ENCODE measurements around the gene DYNLRB1. TPM values are rescaled to one million over a fixed set of nuclear protein-coding genes. Genes with fewer than 3 reads are reported as not detected.
A peak's percentile ranks its signal among the peaks of the same experiment; 100 is the strongest.

DYNLRB1 gene
- total RNA-seq, 2 experiments from 2014 or later: 91.2 to 96.8 TPM

DNA sequence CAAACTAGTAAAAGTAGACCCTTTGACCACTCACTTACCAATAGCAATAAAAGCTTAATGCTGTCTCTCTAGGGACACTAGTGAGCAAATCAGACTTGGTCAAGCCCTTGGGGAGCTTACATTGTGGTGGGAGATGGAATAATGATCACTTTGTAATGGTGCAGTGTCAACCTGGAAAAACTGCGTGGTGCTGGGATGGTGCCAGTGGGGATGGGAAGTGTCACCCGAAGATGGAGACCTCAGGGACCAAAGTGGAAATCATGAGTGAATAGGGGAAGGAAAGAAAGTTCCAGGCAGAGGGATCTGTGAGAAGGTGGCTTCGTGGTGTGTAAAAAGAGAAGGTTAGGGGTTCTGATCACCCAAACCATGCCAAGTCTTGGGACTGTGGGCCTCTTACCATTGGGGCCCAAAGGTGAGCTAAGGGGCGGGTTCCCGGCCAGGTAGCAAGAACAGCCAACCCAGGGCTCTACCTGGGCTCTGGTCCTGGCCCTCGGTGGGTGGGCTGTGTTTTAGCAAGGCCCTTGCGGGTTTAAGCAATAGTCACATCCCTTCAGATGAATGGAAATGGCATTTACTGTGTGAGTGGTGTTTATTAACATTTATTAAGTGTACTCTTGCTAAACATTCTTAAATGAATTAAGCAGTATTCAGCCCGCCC is 15.5 kb downstream of the DYNLRB1 start:
- DNase-seq: no peak
- ATAC-seq (ENCODE audit: low read depth): no peak
- Mint-ChIP-seq H3K27ac (no peak overlapping the region), H3K4me3 (no peak overlapping the region), H3K4me1 (peaks cover 1% of the 10 kb centered on the region), H3K9me3 (no peaks in the 10 kb centered on the region), H3K27me3 (no peaks in the 10 kb centered on the region), H3K36me3 (peaks cover 7% of the 10 kb centered on the region)
- POLR2A ChIA-PET: interaction anchor here (0.9 to 2.0 kb wide), 3 partner anchors 13 to 219 kb away, joined by 4 to 9 read pairs (median 4); partner anchors contain the start of gene DYNLRB1

DNA sequence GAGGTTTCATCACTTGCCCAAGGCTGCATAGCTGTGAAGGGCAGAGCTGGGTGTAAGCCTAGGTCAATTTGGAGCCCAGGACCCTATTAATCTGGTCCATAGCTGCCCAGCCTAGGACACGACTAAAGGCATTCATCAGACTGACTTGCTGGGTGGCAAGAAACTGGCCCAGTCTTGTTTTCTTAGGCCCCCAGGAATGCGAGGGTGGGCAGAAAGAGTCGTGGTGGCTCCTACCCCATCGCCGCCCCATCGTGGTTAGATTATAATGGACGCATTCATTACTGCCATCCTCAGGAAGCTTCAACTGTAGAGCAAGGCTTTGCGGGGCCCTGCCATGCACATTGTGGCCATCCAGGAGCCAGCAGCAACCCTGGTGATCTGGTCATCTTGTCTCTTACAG is 16.1 kb downstream of the DYNLRB1 start:
- H3K27ac Mint-ChIP-seq: no peak overlapping the region
- H3K36me3 Mint-ChIP-seq: peaks cover 5% of the 10 kb centered on the region
- H3K27me3 Mint-ChIP-seq: no peaks in the 10 kb centered on the region
- no peak for DNase-seq
- POLR2A ChIA-PET: no interaction called here
- H3K4me1 Mint-ChIP-seq: peaks cover 1% of the 10 kb centered on the region
- H3K4me3 Mint-ChIP-seq: no peak overlapping the region
- H3K9me3 Mint-ChIP-seq: no peaks in the 10 kb centered on the region
- no peak for ATAC-seq (ENCODE audit: low read depth)

DNA sequence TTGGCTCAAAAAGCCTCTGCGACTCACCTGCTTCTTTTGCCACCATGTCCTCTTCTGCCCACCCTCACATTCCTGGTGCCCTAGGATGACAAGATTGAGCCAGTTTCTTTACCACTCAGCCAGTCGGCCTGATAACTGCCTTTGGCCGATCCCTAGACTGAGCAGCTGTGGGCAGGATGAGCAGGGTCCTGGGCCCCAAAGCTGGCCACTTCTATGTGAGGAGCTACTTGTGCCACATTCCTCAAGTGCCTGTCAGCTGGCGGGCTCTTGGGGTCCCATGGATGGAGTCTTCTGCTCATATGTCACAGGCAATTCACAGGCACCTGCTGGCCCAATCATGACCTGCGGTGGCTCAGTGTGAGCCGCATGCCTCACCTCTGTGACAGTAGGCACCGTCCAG is 16.5 kb downstream of the DYNLRB1 start:
- no peak overlapping the region for H3K4me3 Mint-ChIP-seq
- H3K27me3 Mint-ChIP-seq: no peaks in the 10 kb centered on the region
- POLR2A ChIA-PET: no interaction called here
- peaks cover 5% of the 10 kb centered on the region for H3K36me3 Mint-ChIP-seq
- DNase-seq: no peak
- ATAC-seq (ENCODE audit: low read depth): no peak
- H3K4me1 Mint-ChIP-seq: peaks cover 1% of the 10 kb centered on the region
- no peaks in the 10 kb centered on the region for H3K9me3 Mint-ChIP-seq
- no peak overlapping the region for H3K27ac Mint-ChIP-seq

DNA sequence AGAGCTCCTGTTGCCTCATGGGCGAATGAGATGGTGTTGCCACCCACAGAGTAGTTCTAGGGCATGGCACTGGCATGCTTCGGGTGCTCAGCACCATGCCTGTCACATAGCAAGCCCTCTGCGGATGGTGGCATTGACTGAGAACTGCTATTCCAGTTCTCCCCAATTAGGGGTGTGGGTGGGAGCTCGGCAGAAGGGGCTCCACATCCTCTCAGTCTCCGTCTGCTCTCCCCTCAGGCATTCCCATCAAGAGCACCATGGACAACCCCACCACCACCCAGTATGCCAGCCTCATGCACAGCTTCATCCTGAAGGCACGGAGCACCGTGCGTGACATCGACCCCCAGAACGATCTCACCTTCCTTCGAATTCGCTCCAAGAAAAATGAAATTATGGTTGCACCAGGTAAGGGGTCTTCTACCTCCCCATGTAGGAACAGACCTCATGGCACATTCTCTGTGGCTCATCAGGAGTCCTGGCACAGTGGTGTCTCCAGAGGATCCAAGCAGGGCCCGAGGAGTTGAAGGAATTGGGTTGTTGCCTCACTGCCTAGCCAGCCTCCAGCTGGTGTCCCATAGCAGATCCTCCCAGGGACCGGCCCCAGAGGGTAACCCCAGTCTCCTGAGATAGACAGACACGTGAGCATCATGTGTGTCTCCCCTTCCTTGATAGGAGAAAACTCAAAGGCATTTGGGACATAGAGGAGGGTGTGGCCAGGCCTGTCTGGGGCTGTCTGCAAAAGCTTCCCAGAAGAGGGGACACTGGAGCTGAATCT is 18.4 kb downstream of the DYNLRB1 start:
- no peaks in the 10 kb centered on the region for H3K9me3 Mint-ChIP-seq
- ATAC-seq (ENCODE audit: low read depth): no peak
- peaks cover 3% of the 10 kb centered on the region for H3K36me3 Mint-ChIP-seq
- H3K4me1 Mint-ChIP-seq: peaks cover 1% of the 10 kb centered on the region
- H3K27me3 Mint-ChIP-seq: no peaks in the 10 kb centered on the region
- H3K4me3 Mint-ChIP-seq: no peak overlapping the region
- no peak for DNase-seq
- POLR2A ChIA-PET: interaction anchor here (1.1 kb wide), 1 partner anchor 17 kb away, joined by 5 read pairs; no protein-coding TSS in a partner anchor
- no peak overlapping the region for H3K27ac Mint-ChIP-seq

DNA sequence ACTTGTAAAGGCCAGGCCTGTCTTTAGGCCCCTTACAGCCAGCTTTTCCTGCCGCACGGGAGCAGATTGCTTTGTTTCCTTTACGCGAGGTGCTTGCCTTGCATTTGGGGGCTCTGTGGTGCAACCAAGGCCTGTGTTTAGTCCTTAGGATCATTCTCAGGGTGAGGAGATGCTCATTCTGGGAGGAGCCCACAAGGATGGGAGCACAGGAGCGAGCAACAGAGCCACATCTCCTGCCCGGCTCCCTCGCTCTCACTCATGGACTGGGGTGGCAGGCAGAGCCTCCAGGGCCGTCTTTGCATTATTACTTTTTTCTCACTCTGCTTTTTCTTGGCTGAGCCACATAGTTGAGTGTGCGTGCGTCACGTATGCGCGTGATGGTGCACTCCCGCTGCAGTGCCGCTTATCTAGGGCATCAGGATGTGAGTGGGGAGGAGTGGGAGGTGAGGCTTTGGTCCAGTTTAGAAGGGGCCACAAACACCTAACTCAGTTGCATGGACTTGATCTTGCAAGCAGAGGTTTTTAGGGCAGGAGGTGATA is 19.1 kb downstream of the DYNLRB1 start:
- no peak overlapping the region for H3K4me3 Mint-ChIP-seq
- POLR2A ChIA-PET: no interaction called here
- peaks cover 4% of the 10 kb centered on the region for H3K36me3 Mint-ChIP-seq
- ATAC-seq (ENCODE audit: low read depth) (no peak), DNase-seq (peak; percentile 11)
- no peaks in the 10 kb centered on the region for H3K27me3 Mint-ChIP-seq
- H3K27ac Mint-ChIP-seq: no peak overlapping the region
- H3K9me3 Mint-ChIP-seq: no peaks in the 10 kb centered on the region
- peaks cover 1% of the 10 kb centered on the region for H3K4me1 Mint-ChIP-seq

DNA sequence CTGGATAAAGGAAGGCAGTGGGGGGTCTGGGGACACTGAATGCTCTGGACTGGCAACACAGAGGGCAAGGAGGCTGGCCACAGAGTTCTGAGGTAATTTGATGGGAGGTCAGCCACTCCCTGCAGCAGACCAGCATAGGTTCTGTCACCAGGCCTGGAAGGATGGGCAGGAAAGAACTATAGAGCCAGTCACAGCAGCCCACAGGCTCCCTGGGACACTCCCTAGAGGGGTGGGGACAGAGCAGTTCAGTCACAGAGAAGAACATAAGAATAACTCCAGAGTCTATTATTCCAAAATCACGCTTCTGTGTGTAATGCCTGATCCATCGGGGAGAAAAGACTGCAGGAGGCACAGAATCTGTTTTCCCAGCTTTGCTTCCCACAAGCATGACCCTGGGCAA is 19.6 kb downstream of the DYNLRB1 start:
- Mint-ChIP-seq H3K4me3 (no peak overlapping the region), H3K27ac (no peak overlapping the region), H3K4me1 (peaks cover 1% of the 10 kb centered on the region), H3K36me3 (peaks cover 5% of the 10 kb centered on the region), H3K27me3 (no peaks in the 10 kb centered on the region), H3K9me3 (no peaks in the 10 kb centered on the region)
- DNase-seq: peak; percentile 6
- POLR2A ChIA-PET: no interaction called here
- ATAC-seq (ENCODE audit: low read depth): no peak

DNA sequence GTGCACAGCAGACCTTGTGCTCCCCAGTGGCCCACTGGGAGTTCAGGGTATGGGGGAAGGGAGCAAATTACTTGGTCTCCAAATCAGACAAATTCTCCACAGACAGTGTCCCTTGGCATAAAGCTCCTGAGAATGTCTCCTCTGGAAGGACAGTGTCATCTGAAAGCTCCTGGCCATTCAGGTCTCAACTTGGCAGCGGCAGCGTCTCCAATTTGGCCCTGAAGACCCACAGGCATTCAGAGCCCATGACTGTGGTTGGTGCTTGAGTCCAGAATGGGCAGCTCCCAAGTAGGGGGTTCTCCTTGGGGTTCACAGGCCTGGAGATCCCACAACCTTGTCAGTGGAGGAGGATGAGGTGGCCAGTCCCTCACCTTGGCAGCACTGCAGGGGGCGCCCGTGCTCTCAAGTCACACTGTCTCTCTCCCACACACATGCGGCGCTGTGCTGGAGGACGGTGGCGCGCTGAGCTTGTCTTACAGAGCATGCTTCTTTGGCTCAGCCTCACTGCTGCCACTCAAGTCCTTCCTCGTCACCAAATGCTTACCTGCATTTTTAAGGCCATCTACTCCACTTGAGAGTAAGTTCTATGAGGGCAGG is 20.7 kb downstream of the DYNLRB1 start:
- Mint-ChIP-seq H3K27me3 (no peaks in the 10 kb centered on the region), H3K36me3 (peaks cover 5% of the 10 kb centered on the region), H3K9me3 (no peaks in the 10 kb centered on the region), H3K4me3 (no peak overlapping the region), H3K4me1 (peaks cover 5% of the 10 kb centered on the region), H3K27ac (no peak overlapping the region)
- peak; percentile 55 for ATAC-seq (ENCODE audit: low read depth)
- POLR2A ChIA-PET: interaction anchor here (0.7 kb wide), 1 partner anchor 174 kb away, joined by 4 read pairs; the partner anchor contains the start of gene ITCH
- peak; percentile 46 for DNase-seq

DNA sequence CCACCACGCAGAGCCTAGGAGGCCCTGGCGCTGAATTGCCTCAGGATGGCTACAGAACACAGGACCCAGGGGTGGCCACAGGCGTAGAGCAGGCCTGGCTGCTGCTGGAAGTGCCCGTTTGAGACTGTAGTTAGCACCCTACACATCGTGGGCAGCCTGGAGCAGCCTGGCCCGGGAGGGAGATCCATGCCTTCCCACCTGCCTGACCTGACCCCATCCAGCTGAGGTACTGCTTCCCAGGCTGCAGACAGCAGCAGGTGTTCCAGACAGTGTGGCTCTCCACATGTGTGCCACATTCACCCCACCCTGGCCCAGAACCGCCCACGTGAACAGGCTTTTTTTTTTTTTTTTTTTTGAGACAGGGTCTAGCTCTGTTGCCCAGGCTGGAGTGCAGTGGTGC is 21.4 kb downstream of the DYNLRB1 start:
- Mint-ChIP-seq H3K27me3 (no peaks in the 10 kb centered on the region), H3K9me3 (no peaks in the 10 kb centered on the region), H3K4me1 (peaks cover 5% of the 10 kb centered on the region), H3K27ac (no peak overlapping the region), H3K4me3 (no peak overlapping the region), H3K36me3 (peaks cover 5% of the 10 kb centered on the region)
- no peak for ATAC-seq (ENCODE audit: low read depth)
- POLR2A ChIA-PET: no interaction called here
- no peak for DNase-seq

DNA sequence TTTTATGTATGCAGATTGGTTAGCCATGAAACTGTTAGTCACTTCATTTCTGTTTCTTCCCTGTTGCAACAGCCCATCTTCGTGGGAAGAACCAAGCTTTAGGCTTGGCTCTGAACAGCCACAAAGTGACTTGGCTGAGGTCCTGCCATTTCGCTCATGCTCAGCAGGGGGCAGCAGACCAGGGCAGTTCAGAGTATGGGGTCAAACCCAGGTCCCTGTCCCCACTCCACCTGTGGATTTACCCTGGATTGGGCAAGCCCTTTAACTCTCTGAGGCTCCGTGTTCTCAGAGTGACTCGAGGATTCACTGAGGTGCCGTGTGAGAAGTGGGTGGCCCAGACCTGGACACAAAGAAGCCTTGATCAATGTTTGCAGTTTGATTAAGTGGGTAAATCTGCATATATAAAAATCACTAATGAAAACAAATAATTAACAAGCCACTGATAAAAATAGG is 22.5 kb downstream of the DYNLRB1 start:
- POLR2A ChIA-PET: no interaction called here
- DNase-seq: peak; percentile 56

DNA sequence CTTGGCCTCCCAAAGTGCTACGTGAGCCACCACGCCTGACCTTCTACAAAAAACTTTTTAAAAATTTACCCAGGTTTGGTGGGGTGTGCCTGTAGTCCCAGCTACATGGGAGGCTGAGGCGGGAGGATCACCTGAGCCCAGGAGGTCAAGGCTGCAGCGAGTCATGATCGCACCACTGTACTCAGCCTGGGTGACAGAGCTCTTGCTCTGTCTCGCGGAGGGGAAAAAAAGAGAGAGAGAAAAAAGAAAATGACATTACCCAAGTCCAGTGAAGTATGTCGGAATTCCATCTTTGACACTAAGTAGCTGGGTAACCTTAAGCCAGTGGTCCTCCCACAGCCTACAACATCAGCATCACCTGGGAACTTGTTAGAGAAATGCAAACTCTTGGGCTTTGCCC is 23.5 kb downstream of the DYNLRB1 start:
- H3K27me3 Mint-ChIP-seq: no peaks in the 10 kb centered on the region
- ATAC-seq (ENCODE audit: low read depth) (no peak), DNase-seq (no peak)
- H3K36me3 Mint-ChIP-seq: peaks cover 2% of the 10 kb centered on the region
- no peaks in the 10 kb centered on the region for H3K9me3 Mint-ChIP-seq
- no peak overlapping the region for H3K4me3 Mint-ChIP-seq
- peaks cover 9% of the 10 kb centered on the region for H3K4me1 Mint-ChIP-seq
- POLR2A ChIA-PET: no interaction called here
- no peak overlapping the region for H3K27ac Mint-ChIP-seq

More for the DNA sequence above, 22.5 kb downstream of the DYNLRB1 start:
- Mint-ChIP-seq H3K36me3 (peaks cover 5% of the 10 kb centered on the region), H3K9me3 (no peaks in the 10 kb centered on the region), H3K27me3 (no peaks in the 10 kb centered on the region), H3K4me3 (no peak overlapping the region), H3K4me1 (peaks cover 5% of the 10 kb centered on the region), H3K27ac (no peak overlapping the region)
- ATAC-seq (ENCODE audit: low read depth): peak; percentile 56

DNA sequence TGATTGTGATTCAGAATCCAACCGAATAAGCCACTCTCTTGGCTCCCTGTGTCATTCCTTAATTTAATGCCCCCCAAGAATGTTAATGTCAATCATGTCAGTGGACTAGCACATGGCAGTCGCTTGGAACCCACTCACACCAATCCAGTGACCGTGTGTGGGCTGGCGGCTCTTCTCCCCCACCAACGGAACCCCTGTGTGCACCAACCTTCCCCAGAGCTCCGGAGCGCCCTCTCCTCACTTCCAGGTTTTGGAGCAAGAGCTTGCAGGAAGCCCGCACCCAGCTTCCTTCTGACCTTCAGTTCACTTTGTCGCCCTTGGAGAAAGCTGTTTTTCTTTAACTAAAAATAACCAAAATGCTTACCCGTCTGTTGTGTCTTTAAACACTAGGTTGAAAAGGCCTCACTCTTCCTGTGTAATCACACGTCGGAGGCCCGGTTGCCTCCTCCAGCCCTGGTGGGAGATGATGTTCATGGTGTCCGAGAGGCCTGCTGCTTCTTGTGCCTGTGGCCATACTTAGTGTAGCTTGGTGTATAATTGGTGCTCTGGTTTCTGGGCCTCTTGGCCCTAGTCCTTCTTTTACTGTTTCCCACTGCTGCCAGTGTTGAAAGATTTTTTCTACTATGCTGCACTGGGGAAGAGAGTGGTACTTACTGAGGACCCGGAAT is 24.5 kb downstream of the DYNLRB1 start:
- no peak for DNase-seq
- POLR2A ChIA-PET: no interaction called here
- no peak for ATAC-seq (ENCODE audit: low read depth)
- no peak overlapping the region for H3K4me3 Mint-ChIP-seq
- peaks cover 9% of the 10 kb centered on the region for H3K4me1 Mint-ChIP-seq
- peaks cover 2% of the 10 kb centered on the region for H3K36me3 Mint-ChIP-seq
- H3K27me3 Mint-ChIP-seq: no peaks in the 10 kb centered on the region
- H3K27ac Mint-ChIP-seq: no peak overlapping the region
- no peaks in the 10 kb centered on the region for H3K9me3 Mint-ChIP-seq

DNA sequence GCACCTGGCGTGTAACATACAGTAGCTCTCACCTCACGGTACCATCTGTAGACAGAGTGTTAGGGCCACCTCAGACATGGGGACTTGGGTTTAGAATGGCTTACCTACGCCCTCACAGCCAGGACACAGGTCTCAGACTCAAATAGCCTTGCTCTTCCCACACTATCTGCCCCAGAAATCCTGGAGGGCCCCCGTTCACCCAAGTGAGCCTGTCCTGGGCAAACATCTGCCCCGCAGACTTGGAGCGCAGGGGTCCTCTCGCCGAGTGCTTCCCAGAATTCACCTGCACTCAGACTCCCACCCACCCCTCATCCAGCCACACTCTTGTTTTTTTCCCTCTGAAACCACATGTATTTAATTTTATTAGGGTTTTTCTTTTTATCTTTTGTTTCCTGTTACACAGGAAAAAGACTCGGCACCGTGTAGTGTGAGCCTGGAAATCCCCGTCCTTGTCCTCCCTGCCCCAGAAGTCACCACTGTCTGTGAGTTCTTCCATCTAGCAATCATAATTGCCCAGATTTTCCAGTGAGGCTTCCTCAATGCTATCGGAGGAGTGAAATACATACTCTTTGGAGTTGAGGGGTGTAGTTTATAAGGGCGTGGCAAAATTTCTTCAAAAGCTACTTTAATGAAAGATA is 25.2 kb downstream of the DYNLRB1 start:
- no peaks in the 10 kb centered on the region for H3K9me3 Mint-ChIP-seq
- no peaks in the 10 kb centered on the region for H3K27me3 Mint-ChIP-seq
- ATAC-seq (ENCODE audit: low read depth): no peak
- POLR2A ChIA-PET: no interaction called here
- H3K4me1 Mint-ChIP-seq: peaks cover 9% of the 10 kb centered on the region
- no peak overlapping the region for H3K4me3 Mint-ChIP-seq
- no peak for DNase-seq
- H3K27ac Mint-ChIP-seq: no peak overlapping the region
- H3K36me3 Mint-ChIP-seq: peaks cover 2% of the 10 kb centered on the region

DNA sequence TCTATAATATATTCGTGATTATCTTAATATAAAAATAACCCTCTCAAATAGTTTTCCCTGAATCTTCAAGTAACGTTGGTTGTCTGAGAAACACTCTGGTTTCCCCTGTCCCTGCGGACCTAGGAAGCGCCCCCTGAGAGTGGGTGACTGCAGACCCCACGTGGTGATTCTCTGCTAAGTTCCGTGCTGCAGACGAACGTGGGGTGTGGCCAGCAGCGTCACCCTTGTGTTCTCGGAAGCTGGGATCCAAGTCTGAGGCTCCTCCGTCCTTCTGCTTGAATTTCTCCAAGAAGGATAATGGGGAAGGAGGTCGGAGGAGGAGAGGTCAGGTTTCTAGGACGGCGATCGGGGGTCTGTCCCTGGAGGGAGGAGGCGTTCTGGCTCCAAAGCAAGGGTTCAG is 25.7 kb downstream of the DYNLRB1 start:
- ATAC-seq (ENCODE audit: low read depth) (no peak), DNase-seq (no peak)
- POLR2A ChIA-PET: no interaction called here
- Mint-ChIP-seq H3K36me3 (peaks cover 2% of the 10 kb centered on the region), H3K27me3 (no peaks in the 10 kb centered on the region), H3K9me3 (no peaks in the 10 kb centered on the region), H3K4me1 (peaks cover 9% of the 10 kb centered on the region), H3K4me3 (no peak overlapping the region), H3K27ac (no peak overlapping the region)

Data from activated naive CD8-positive, alpha-beta T cell treated with anti-CD3 and anti-CD28 coated beads, Interleukin-2, amount 10 ng/mL, durations not matched to agents 7 days and 5 days (primary cell).